NCI-H1694 (cell line): Measurements from ENCODE around the gene PRSS21.

Experiments
- DNase-seq: peaks from one replicate; lab custom pipeline; 2025; lab: John Stamatoyannopoulos, UW

The PRSS21 gene

GRCh38 chr16:2779978-2780898, 36.8 kb upstream of the PRSS21 start:
- DNase-seq: no peak

GRCh38 chr16:2782583-2783351, 34.3 kb upstream of the PRSS21 start:
- no peak for DNase-seq

GRCh38 chr16:2783581-2784357, 33.3 kb upstream of the PRSS21 start:
- DNase-seq: no peak

GRCh38 chr16:2784358-2785100, 32.5 kb upstream of the PRSS21 start:
- no peak for DNase-seq

GRCh38 chr16:2785101-2785991, 31.7 kb upstream of the PRSS21 start:
- no peak for DNase-seq

- DNase-seq: no peak
Measured at GRCh38 chr16:2786061-2786825, 30.8 kb upstream of the PRSS21 start.

GRCh38 chr16:2786826-2787151, 30.2 kb upstream of the PRSS21 start:
- no peak for DNase-seq

- no peak for DNase-seq
Measured at GRCh38 chr16:2787406-2787805, 29.6 kb upstream of the PRSS21 start, which contains the start of gene PRSS33. Gene PRSS33 (minus strand): TSS chr16:2787560. CDS start chr16:2786547, 1,013 bp downstream.

GRCh38 chr16:2787961-2788360, 29.1 kb upstream of the PRSS21 start:
- no peak for DNase-seq

- DNase-seq: no peak
Measured at GRCh38 chr16:2790631-2791030, 26.4 kb upstream of the PRSS21 start.

- DNase-seq: no peak
Measured at GRCh38 chr16:2791174-2791573, 25.9 kb upstream of the PRSS21 start.

- DNase-seq: no peak
Measured at GRCh38 chr16:2792940-2793339, 24.1 kb upstream of the PRSS21 start.

- no peak for DNase-seq
Measured at GRCh38 chr16:2795395-2796143, 21.5 kb upstream of the PRSS21 start.

- DNase-seq: no peak
Measured at GRCh38 chr16:2798723-2799204, 18.3 kb upstream of the PRSS21 start.

GRCh38 chr16:2799205-2799858, 17.7 kb upstream of the PRSS21 start:
- DNase-seq: no peak

GRCh38 chr16:2799859-2800226, 17.2 kb upstream of the PRSS21 start:
- peak; percentile 58 for DNase-seq

GRCh38 chr16:2803545-2804195, 13.4 kb upstream of the PRSS21 start:
- no peak for DNase-seq

- DNase-seq: no peak
Measured at GRCh38 chr16:2804728-2805127, 12.3 kb upstream of the PRSS21 start.
